Measurements from ENCODE around the gene ZMYM4.
A peak's percentile ranks its signal among the peaks of the same experiment; 100 is the strongest.

ZMYM4 gene

DNA sequence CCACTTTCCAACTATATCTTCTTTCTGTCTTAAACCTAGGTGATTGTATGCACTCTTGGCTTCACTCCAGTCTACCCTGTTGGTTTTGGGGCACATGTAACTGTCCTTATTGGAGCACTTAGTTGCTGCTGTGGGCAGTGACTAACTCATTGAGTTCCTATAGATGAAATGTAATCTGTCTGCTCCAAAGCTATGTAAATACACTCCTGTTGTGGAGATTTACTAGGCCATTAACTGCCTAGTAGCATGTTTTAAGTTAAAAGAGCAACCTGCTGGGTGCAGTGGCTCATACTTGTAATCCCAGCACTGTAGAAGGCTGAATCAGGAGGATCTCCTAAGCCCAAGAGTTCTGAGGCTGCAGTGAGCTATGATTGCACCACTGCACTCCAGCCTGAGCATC lies 137.6 kb downstream of the ZMYM4 start:
- no peak for DNase-seq (ENCODE audit: low spot score)

DNA sequence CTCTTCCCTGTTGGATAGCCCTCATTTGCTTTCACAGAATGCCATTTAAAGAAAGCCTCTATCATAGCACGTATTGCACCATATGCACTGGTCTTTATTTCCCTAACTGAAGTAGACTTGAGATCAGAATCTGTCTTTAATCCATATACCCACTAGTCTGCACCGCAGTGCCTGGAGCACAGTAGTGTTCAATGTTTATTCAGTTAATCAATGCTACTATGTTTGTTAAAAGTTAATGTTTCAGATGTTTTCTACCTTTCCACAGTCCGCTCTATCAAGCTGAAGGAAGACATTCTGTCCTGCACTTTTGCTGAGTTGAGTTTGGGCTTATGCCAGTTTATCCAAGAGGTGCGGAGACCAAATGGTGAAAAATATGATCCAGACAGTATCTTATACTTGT lies 139.2 kb downstream of the ZMYM4 start:
- no peak for DNase-seq (ENCODE audit: low spot score)

- no peak for DNase-seq (ENCODE audit: low spot score)
Observed at GRCh38 chr1:35408925-35409324, 140.4 kb downstream of the ZMYM4 start.

DNA sequence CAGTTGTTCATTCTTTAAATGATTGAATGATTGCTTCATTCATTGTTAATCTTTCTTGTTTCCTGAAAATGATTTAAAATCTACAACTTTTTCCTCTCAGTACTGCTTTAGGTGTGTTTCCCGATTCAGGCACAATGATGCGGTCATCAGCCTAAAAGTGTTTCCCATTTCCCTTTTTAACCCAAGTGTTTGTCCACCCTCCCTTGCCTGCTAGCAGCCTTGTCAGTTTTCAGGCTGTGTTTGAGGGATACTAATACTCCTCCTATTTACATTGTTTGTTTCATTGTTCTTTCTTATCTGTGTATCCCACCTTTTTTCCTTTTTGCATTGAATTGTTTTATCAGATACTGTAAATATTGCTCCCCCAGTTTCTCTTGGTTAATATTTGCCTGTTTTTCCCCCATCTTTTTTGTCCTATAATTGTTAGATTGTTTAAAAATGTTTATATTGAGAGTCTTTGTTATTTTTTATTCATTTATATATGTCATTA lies 157.6 kb downstream of the ZMYM4 start:
- no peak for DNase-seq (ENCODE audit: low spot score)

DNA sequence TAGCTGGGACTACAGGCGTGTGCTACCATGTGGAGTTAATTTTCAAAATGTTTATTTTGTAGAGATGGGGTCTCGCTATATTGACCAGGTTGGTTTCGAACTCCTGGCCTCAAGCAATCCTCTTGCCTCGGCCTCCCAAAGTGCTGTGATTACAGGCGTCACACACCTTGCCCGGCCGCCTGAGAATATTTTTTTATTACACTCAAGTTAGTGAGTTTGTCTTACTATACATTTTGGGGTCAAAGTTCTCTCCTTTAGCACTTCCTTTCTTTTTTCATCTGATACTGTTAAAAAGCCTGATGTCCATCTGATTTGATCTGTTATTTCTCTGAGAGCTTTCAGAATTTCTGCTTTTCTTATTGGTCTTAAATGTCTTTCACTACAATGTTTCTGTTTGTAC lies 159.9 kb downstream of the ZMYM4 start:
- no peak for DNase-seq (ENCODE audit: low spot score)

- no peak for DNase-seq (ENCODE audit: low spot score)
Observed at GRCh38 chr1:35430762-35431161, 162.3 kb downstream of the ZMYM4 start.

- DNase-seq (ENCODE audit: low spot score): no peak
Observed at GRCh38 chr1:35431173-35431599, 162.7 kb downstream of the ZMYM4 start.

DNA sequence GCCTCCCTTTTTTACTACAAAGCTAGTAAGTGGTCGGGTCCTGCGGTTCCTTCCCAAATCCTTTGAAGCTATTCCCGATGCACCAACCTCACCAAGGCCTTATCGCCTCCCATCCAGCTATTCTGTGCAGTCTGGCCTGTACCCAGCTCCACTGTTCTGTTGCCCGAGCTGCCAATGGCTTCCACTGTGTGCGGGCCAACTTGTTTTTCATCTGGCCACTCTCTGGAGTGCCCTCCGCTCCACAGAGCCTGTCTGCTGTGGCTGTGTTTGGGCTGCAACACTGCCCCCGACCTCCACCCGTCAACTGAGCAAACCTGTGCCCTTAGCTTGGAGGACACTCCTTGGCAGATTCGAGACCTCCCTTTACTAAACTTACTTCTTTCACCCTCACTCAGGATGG lies 163.7 kb downstream of the ZMYM4 start:
- no peak for DNase-seq (ENCODE audit: low spot score)

DNA sequence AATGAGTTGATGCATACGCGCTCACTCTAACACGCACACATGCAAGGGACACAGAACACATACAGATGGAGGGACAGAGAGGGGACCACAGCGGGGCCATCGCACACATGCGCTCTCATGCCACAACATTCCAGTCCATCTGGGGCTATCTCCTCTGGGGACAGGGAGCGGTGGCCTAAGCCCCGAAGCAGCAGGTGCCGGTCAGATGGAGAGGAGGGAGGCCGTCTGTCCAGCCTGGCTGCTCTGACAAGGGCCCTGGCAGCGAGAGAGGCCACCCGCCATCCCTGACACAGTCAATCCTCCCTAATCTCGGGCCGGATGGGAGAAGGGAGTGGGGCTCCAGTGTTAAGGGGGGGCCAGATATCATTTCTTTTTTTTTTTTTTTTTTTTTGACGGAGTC lies 165.2 kb downstream of the ZMYM4 start:
- DNase-seq (ENCODE audit: low spot score): no peak

DNA sequence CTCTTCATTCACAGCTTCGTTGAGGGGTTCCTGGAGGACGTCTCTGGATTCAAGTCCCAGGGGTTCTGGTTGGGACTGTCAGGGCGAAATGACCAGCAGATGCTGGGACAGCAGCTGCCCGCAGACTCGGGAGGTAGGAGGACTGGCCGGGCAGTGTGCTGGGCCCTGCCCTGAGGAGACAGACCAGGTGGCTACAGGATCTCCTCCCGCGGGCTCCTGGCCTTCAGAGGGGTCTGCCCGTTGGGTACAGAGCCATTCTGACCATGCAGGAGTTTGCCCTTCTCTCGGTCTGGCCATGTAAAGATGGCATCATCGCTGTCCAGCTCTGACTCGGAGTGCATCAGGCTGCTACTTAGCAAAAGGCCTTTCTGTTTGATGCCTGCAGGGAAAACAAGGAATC lies 166.2 kb downstream of the ZMYM4 start:
- no peak for DNase-seq (ENCODE audit: low spot score)

GRCh38 chr1:35436078-35436477 lies 167.6 kb downstream of the ZMYM4 start:
- DNase-seq (ENCODE audit: low spot score): no peak

GRCh38 chr1:35437200-35437599 lies 168.7 kb downstream of the ZMYM4 start:
- DNase-seq (ENCODE audit: low spot score): no peak

GRCh38 chr1:35439626-35440025 lies 171.1 kb downstream of the ZMYM4 start:
- DNase-seq (ENCODE audit: low spot score): no peak

DNA sequence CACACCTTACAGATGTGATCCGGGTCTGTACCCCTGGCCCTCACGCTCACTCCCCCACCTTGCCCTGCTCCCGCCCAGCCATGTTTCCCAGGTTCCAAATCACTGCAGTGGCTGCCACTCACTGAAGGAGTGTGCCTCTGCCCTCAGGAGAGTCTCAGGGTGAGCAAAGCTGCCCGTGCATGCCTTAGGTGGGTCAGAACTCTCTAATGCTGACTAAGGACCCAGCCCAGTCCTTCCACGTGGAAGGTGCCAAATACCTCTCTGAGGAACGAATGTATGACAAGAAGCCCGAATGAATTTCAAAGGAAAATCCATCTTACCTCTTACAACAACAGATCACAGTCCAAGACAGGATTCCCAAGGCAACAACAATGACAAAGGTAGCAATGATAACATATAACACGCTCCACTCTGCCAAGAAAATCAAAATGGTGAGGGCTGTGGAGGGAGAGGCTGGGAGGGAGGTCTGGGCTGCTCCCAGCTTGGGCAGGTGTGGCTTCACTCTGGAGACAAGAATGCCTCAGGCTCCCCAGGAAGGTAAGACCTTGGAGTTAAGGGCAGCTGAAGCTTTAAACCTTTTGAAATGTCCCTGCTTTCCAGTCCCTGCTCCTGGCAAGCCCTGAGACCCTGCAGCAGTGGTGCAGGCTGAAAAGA lies 173.5 kb downstream of the ZMYM4 start:
- DNase-seq (ENCODE audit: low spot score): no peak

- no peak for DNase-seq (ENCODE audit: low spot score)
Observed at GRCh38 chr1:35442734-35443133, 174.2 kb downstream of the ZMYM4 start.

DNA sequence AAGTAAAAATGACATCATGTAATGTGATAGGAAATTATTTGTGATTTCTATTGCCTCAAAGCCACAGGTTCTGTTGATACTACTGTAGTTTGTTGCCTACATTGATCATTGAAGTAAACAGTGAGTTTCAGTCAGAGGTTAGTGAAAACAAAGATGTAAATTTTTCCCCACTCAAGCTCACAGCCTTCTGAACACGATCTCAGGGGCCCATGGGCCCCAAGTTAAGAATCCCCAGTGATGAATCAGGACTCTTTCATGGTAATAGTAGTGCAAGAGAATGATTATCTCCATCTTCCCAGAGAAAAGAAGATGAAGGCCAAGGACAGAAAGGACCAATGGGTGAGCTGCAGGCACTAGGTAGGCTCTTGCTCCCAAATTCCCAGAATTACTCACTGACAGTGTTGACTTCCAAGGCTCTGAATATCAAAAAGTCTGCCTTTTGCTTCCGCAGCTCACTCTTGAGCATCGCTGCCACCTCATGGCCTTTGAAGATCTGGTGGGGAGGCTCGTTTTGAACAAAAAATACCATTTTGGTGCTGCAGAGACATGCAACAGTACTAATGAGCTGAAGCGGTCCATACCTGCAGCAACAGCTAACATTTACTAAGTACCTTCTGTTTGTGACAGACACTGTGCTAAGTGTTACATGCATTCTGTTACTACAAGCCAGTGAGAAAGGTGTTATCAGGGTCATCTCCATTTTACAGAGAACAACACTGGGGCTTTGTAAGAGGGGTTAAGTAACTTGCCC lies 175.4 kb downstream of the ZMYM4 start:
- DNase-seq (ENCODE audit: low spot score): peak; percentile 23

DNA sequence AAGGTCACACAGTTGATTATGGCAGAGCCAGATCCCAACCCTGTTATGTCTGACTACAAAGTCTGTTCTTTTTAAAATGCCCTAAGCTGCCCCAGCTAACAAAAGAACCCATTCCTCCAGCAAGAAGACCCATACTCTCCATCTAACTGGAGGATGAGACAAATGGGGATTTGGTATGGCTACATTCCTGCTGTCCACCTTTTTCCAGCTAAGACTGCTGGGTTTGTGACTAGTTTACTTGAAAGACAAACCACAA lies 175.9 kb downstream of the ZMYM4 start:
- no peak for DNase-seq (ENCODE audit: low spot score)

GRCh38 chr1:35447278-35447677 lies 178.8 kb downstream of the ZMYM4 start:
- no peak for DNase-seq (ENCODE audit: low spot score)

DNA sequence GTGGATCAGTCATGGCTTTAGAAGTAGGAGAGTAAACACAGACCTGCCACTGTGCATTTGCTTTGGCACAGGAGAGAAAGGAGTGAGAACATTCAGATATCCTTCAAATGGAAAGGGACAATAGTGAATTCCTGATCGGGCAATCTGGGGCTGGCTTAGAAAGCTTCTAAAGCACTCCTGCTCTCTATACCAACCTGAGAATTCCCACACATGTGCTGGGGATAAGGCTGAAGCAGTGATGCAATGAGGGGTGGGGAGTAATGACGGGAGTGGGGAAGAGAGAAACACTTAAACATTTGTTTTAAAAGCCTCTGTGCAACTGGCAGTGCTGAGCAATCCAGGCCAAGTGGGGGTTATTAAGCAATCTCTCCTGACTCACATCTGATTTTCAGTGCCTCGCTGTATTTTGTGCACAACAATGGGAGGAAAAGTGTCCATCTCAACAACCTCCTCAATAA lies 179.9 kb downstream of the ZMYM4 start:
- DNase-seq (ENCODE audit: low spot score): peak; percentile 60

- DNase-seq (ENCODE audit: low spot score): no peak
Observed at GRCh38 chr1:35449334-35450008, 181.0 kb downstream of the ZMYM4 start.

DNA sequence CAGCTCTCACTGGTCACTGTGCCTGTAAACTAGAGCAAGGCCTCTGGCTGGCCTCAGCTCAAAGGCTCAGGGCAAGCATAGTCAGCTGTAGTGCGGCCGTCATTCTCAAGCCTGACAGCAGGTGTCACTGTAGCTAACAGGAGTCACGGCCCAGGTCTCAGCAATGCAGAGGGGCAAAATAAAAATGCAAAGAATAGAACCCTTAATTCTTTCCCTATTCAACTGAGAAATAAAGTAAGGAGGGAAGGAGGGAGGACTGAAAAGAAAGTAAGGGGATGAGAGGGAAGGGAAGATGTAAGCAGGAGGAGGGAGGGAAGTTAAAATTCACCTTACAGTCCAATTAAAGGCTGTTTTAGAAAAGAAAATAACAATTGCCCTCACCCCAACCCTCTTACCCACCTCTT lies 182.6 kb downstream of the ZMYM4 start:
- DNase-seq (ENCODE audit: low spot score): peak; percentile 56

GRCh38 chr1:35452106-35452774 lies 183.7 kb downstream of the ZMYM4 start:
- DNase-seq (ENCODE audit: low spot score): no peak

- no peak for DNase-seq (ENCODE audit: low spot score)
Observed at GRCh38 chr1:35453031-35453430, 184.5 kb downstream of the ZMYM4 start.
